Activated naive CD8-positive, alpha-beta T cell treated with anti-CD3 and anti-CD28 coated beads, Interleukin-2, amount 10 ng/mL, durations not matched to agents 7 days and 5 days (primary cell): ENCODE measurements around the gene MGAT2. TPM values are rescaled to one million over a fixed set of nuclear protein-coding genes. Genes with fewer than 3 reads are reported as not detected.

Experiments used
- ATAC-seq: fragments of 150-1000 bp; cut with Tn5 transposase; one replicate; pipeline ENCODE4 v1.10.0; 2021; ENCODE audit warnings: low read depth, moderate library complexity
- POLR2A ChIA-PET: fragments of 350-600 bp; sonication (Branson Sonifier 250); formaldehyde crosslinking; loops from one replicate; lab custom pipeline; 2021; ENCODE audit warnings: antibody characterized with exemption; lab: Charles Lee
- DNase-seq: peaks from one replicate; pipeline ENCODE4 v3.0.0; 2021
- H3K27ac Mint-ChIP-seq: one replicate; pipeline ENCODE4 v1.8.0; 2022; ENCODE audit warnings: mild to moderate bottlenecking, mixed read lengths
- H3K27me3 Mint-ChIP-seq: one replicate; pipeline ENCODE4 v1.8.0; 2022; ENCODE audit warnings: mild to moderate bottlenecking, moderate library complexity, mixed read lengths
- H3K36me3 Mint-ChIP-seq: one replicate; pipeline ENCODE4 v1.8.0; 2021; ENCODE audit warnings: mild to moderate bottlenecking, mixed read lengths
- H3K4me1 Mint-ChIP-seq: one replicate; pipeline ENCODE4 v1.8.0; 2021; ENCODE audit warnings: mixed read lengths
- H3K4me3 Mint-ChIP-seq: one replicate; pipeline ENCODE4 v1.8.0; 2022; ENCODE audit warnings: mild to moderate bottlenecking, moderate library complexity, mixed read lengths
- H3K9me3 Mint-ChIP-seq: one replicate; pipeline ENCODE4 v1.8.0; 2021; ENCODE audit warnings: mixed read lengths
- total RNA-seq, 2 experiments: library from RNA; stranded (reverse); gene quantifications; one replicate each; pipeline ENCODE4 v1.2.3, GENCODE V29; 2021

MGAT2 gene
- total RNA-seq, 2 experiments from 2014 or later = 54.6 to 55.0 TPM

DNA sequence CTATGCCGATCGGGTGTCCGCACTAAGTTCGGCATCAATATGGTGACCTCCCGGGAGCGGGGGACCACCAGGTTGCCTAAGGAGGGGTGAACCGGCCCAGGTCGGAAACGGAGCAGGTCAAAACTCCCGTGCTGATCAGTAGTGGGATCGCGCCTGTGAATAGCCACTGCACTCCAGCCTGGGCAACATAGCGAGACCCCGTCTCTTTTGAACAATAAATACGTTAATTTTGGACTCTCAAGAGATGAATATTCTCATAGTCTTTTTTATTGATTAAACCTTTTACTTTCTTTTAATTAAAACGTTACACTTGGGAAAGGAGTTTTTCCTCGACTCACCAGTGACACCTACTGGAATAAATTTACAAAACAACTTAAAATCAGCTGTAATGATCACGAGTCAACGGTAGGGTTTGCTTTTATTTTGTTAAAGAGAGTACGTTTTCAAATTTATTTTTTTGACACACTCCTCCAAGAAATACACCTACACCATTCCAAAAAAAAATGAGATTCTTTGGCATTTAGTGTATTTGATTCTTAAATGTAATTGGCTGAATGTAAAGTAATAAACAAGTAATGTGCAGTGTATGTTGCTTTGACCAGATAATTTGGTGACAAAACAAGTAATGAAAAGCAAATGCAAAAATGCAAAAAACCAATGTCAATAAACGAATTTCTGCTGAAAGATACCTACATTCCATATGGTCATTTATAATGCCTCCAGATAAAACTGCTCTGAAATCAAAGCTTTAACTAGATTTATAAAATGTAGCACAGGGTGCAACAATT, 33.7 kb upstream of the MGAT2 start:
- Mint-ChIP-seq H3K4me1 (peaks cover 35% of the 10 kb centered on the region), H3K27ac (peak overlapping the region; percentile 99), H3K36me3 (peaks cover 36% of the 10 kb centered on the region), H3K9me3 (no peaks in the 10 kb centered on the region), H3K27me3 (no peaks in the 10 kb centered on the region), H3K4me3 (peak overlapping the region; percentile 94)
- POLR2A ChIA-PET = interaction anchor here (0.5 to 5.1 kb wide), 19 partner anchors 8 to 1235 kb away, joined by 3 to 79 read pairs (median 6); partner anchors contain the start of genes DNAAF2, KLHDC2, LRR1 and MGAT2
- DNase-seq (no peak), ATAC-seq (no peak)

DNA sequence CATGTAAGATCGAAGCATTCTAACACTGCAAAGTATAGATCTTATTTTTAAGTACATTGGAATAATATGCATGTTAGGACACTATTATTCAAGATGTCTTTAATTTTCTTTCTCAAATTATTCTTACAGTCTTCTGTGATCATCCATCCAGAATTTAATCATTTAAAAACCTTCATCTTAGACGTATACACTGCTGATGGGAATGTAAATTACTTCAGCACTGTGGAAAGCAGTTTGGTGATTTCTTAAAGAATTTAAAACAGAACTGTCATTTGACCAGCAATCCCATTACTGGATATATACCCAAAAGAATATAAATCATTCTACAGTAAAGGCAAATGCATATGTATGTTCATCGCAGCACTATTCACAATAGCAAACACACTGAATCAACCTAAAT, 31.2 kb upstream of the MGAT2 start:
- Mint-ChIP-seq H3K27me3 (no peaks in the 10 kb centered on the region), H3K4me3 (no peak overlapping the region), H3K9me3 (no peaks in the 10 kb centered on the region), H3K4me1 (peaks cover 18% of the 10 kb centered on the region), H3K36me3 (peaks cover 13% of the 10 kb centered on the region), H3K27ac (no peak overlapping the region)
- DNase-seq (no peak), ATAC-seq (no peak)
- POLR2A ChIA-PET = no interaction called here

DNA sequence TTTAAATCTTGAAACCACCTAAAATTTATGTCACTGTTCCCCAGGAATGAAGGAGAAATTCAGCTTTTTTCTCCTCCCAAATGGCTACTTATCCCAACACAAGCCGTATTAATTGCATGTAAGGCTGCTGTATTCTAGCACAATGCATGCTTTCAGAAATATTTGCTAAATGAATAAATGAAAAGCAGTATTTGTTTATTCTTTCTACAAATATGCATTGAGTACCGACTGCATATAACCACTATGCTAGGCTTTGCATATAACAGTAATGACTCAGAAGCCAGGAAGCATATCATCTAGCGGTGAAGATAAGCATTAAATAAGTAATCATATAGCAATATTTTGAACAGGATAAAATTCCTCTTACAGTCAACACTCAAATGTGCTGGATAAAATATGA, 27.6 kb upstream of the MGAT2 start:
- ATAC-seq = no peak
- Mint-ChIP-seq H3K27me3 (peaks cover 2% of the 10 kb centered on the region), H3K36me3 (peaks cover 2% of the 10 kb centered on the region), H3K9me3 (no peaks in the 10 kb centered on the region), H3K4me3 (no peak overlapping the region), H3K27ac (no peak overlapping the region), H3K4me1 (peaks cover 17% of the 10 kb centered on the region)
- no peak for DNase-seq
- POLR2A ChIA-PET = no interaction called here

DNA sequence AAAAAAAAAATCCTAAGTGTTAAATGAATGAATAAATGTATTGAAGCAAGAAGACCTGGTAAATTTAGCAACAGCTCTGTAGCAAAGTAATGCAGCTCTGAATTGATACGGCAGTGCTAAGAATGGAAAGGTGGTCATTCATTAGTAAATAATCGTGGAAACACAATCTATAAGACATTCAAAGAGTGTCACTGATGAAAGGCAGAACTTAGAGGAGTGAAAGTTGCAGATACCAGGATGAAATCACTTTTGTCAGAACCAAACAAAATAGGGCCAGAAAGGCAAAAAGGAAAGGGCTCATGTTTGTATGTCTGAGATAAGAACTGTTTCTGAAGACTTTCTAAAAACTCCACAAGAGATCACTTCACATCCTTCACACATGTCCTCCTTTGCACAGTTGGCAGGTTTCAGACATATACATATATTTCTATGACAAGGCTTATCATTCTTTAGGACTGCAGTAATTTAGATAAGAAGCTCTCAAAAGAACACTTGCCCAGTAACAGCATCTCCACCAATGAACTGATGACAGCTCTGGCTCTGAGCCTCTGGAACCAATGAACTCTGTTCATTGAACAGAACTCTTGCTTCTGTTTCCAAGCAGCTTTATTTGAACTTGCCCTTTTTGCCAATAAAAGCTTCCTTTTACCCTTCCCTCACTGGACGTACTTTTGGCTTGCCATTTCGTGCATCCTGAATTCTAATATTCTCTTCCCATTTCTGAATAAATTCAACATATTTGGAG, 26.1 kb upstream of the MGAT2 start:
- POLR2A ChIA-PET = interaction anchor here (0.7 to 1.9 kb wide), 3 partner anchors 8 to 515 kb away, joined by 3 to 10 read pairs (median 4); partner anchors contain the start of genes MGAT2, RPL36AL and RPS29
- ATAC-seq = no peak
- H3K9me3 Mint-ChIP-seq = no peaks in the 10 kb centered on the region
- peaks cover 2% of the 10 kb centered on the region for H3K27me3 Mint-ChIP-seq
- H3K36me3 Mint-ChIP-seq = peaks cover 5% of the 10 kb centered on the region
- peaks cover 17% of the 10 kb centered on the region for H3K4me1 Mint-ChIP-seq
- no peak for DNase-seq
- H3K4me3 Mint-ChIP-seq = no peak overlapping the region
- H3K27ac Mint-ChIP-seq = no peak overlapping the region

DNA sequence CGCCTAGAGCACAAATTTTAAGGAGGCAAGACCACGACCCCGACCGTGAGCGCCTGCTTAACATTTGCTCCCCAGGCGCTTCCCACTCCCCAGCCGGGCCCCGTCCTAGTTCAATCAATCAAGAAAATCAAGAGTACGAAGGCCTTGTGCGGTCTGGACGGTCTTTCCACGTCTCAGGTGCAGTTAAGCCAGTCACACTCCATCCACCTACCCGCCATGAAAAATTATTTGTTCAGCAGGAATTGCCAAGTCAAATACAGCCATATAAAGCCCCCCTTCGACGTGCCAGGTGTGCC, 22.5 kb upstream of the MGAT2 start:
- peaks cover 2% of the 10 kb centered on the region for H3K27me3 Mint-ChIP-seq
- peak overlapping the region; percentile 95 for H3K4me3 Mint-ChIP-seq
- no peaks in the 10 kb centered on the region for H3K9me3 Mint-ChIP-seq
- DNase-seq = no peak
- POLR2A ChIA-PET = interaction anchor here (0.5 to 3.5 kb wide), 11 partner anchors 9 to 266 kb away, joined by 3 to 79 read pairs (median 8); partner anchors contain the start of genes DNAAF2, KLHDC2, MGAT2 and NEMF
- peaks cover 10% of the 10 kb centered on the region for H3K36me3 Mint-ChIP-seq
- peak overlapping the region; percentile 97 for H3K27ac Mint-ChIP-seq
- peaks cover 28% of the 10 kb centered on the region for H3K4me1 Mint-ChIP-seq
- no peak for ATAC-seq

DNA sequence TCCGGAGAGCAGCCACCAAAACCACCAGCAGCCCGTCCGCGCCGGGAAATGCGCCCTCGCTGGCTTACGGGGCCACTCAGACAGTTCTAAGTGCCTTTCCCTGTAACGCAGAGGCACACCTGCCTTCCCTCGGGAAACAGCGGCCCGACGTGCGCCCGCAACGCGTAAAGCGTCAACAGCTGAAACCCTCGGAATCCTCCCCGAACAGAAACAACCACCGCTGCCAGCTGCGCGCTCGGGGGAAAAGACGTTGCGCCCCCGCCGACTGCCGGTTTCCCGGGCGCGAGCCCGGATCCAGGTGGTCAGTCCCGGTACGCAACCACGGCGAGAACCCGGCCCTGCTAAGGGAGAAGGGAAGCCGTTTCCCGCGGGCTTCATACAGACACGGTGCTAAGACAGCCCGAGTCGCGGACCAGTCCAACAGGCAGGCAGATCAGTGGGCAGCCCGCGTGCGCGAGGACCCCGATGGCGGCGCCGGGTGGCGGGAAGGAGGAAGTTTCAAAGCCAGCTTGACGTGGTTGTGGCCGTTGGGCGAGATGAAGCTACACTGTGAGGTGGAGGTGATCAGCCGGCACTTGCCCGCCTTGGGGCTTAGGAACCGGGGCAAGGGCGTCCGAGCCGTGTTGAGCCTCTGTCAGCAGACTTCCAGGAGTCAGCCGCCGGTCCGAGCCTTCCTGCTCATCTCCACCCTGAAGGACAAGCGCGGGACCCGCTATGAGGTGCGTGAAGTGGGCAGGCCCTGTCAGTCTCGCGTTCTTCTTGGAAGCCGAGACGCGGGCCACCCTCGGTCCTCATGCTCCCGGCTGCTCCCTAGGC, 21.9 kb upstream of the MGAT2 start, which contains the start of gene LRR1:
Gene LRR1, plus strand, starts transcription at position 456 of the 816 bp plus-strand sequence. Its CDS starts 81 bp downstream, at position 537.
- peaks cover 28% of the 10 kb centered on the region for H3K4me1 Mint-ChIP-seq
- peaks cover 10% of the 10 kb centered on the region for H3K36me3 Mint-ChIP-seq
- POLR2A ChIA-PET = interaction anchor here (0.5 to 3.5 kb wide), 16 partner anchors 9 to 483 kb away, joined by 3 to 79 read pairs (median 7); partner anchors contain the start of genes DNAAF2, KLHDC2, MGAT2 and NEMF
- H3K27me3 Mint-ChIP-seq = peaks cover 2% of the 10 kb centered on the region
- ATAC-seq = peak; percentile 83
- H3K9me3 Mint-ChIP-seq = no peaks in the 10 kb centered on the region
- peak within 1 kb of the TSS; percentile 97 for H3K27ac Mint-ChIP-seq
- H3K4me3 Mint-ChIP-seq = peak within 1 kb of the TSS; percentile 95
- DNase-seq = peak; percentile 94

DNA sequence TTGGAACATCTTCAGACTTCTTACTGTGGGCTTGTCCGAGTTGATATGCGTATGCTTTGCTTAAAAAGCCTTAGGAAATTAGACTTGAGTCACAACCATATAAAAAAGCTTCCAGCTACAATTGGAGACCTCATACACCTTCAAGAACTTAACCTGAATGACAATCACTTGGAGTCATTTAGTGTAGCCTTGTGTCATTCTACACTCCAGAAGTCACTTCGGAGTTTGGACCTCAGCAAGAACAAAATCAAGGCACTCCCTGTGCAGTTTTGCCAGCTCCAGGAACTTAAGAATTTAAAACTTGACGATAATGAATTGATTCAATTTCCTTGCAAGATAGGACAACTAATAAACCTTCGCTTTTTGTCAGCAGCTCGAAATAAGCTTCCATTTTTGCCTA, 13.0 kb upstream of the MGAT2 start:
- ATAC-seq = no peak
- Mint-ChIP-seq H3K9me3 (no peaks in the 10 kb centered on the region), H3K4me3 (no peak overlapping the region), H3K27me3 (no peaks in the 10 kb centered on the region), H3K27ac (no peak overlapping the region), H3K4me1 (peaks cover 11% of the 10 kb centered on the region), H3K36me3 (peaks cover 27% of the 10 kb centered on the region)
- POLR2A ChIA-PET = interaction anchor here (1.2 to 6.1 kb wide), 3 partner anchors 9 to 27 kb away, joined by 4 to 38 read pairs (median 6); partner anchors contain the start of genes LRR1, MGAT2 and RPL36AL
- no peak for DNase-seq

DNA sequence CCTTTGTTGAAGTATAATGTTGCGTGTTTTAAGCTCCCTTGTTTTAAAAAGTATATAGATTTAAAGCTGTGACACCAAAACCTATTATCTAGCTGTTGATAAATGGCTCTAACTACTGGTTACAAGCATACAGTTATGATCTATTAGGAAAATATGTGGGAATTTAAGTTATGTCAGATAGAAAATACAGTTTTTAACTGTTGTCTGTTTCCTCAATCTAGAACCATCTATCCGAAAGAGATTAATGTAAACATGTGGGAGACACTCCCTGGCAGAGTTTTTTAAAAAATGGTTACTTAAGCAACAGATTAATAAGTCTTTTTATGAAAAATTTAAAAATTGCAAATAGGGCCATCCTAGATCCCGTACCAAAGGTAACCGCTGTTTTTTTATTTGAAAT, 8.3 kb upstream of the MGAT2 start:
- no peaks in the 10 kb centered on the region for H3K27me3 Mint-ChIP-seq
- H3K9me3 Mint-ChIP-seq = no peaks in the 10 kb centered on the region
- H3K27ac Mint-ChIP-seq = no peak overlapping the region
- no peak overlapping the region for H3K4me3 Mint-ChIP-seq
- no peak for ATAC-seq
- POLR2A ChIA-PET = interaction anchor here (6.1 kb wide), 1 partner anchor 8 kb away, joined by 38 read pairs; the partner anchor contains the start of genes MGAT2 and RPL36AL
- H3K4me1 Mint-ChIP-seq = peaks cover 13% of the 10 kb centered on the region
- no peak for DNase-seq
- peaks cover 24% of the 10 kb centered on the region for H3K36me3 Mint-ChIP-seq

DNA sequence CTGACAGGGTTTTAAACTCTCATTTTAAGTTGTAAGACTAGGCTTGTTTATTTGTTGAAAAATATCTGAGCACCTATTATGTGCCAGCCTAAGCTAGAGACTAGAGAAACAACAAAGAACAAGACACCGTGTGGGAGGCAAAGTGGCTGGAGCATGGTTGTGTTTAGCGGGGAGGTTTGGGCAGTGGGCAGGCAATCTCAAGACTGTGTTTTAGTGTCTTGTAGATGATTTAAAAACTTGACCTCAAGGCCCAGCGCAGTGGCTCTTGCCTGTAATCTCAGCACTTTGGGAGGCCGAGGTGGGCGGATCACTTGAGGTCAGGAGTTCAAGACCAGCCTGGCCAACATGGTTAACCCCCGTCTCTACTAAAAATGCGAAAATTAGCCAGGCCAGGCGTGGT, 7.9 kb upstream of the MGAT2 start:
- H3K36me3 Mint-ChIP-seq = peaks cover 26% of the 10 kb centered on the region
- no peak overlapping the region for H3K4me3 Mint-ChIP-seq
- no peak overlapping the region for H3K27ac Mint-ChIP-seq
- no peaks in the 10 kb centered on the region for H3K27me3 Mint-ChIP-seq
- POLR2A ChIA-PET = interaction anchor here (6.1 kb wide), 1 partner anchor 8 kb away, joined by 38 read pairs; the partner anchor contains the start of genes MGAT2 and RPL36AL
- DNase-seq (no peak), ATAC-seq (no peak)
- H3K4me1 Mint-ChIP-seq = peaks cover 16% of the 10 kb centered on the region
- no peaks in the 10 kb centered on the region for H3K9me3 Mint-ChIP-seq

DNA sequence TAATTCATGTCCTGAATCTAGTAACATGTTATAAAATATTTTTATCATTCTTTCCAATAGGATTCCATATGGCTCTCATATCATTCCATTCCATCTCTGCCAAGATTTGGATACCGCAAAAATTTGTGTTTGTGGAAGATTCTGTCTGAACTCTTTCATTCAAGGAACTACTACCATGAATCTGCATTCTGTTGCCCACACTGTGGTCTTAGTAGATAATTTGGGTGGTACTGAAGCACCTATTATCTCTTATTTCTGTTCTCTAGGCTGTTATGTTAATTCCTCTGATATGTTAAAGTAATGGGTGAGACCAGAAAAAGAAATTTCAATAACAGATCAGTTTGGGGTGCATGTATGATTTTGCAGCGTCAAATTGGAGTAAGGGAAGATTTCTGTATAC, 6.4 kb upstream of the MGAT2 start:
- no peaks in the 10 kb centered on the region for H3K9me3 Mint-ChIP-seq
- H3K4me1 Mint-ChIP-seq = peaks cover 21% of the 10 kb centered on the region
- POLR2A ChIA-PET = interaction anchor here (0.8 kb wide), 1 partner anchor 28 kb away, joined by 3 read pairs; the partner anchor contains the start of gene RPS29
- no peak overlapping the region for H3K4me3 Mint-ChIP-seq
- DNase-seq (no peak), ATAC-seq (no peak)
- no peak overlapping the region for H3K27ac Mint-ChIP-seq
- no peaks in the 10 kb centered on the region for H3K27me3 Mint-ChIP-seq
- H3K36me3 Mint-ChIP-seq = peaks cover 29% of the 10 kb centered on the region

DNA sequence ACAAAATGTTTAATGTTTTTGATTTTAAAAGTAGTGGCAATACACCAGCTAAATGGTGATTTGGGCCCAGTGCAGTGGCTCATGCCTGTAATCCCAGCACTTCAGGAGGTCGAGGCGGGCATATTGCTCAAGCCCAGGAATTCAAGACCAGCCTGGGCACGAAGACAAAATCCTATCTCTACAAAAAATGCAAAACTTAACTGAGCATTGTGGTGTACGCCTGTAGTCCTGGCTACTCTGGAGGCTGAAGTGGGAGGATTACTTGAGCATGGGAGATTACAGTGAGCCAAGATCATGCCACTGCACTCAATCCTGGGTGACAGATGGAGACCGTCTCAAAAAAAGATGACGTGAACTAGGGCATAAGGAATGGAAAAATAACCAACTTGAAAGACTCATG, 4.8 kb upstream of the MGAT2 start:
- DNase-seq (no peak), ATAC-seq (no peak)
- Mint-ChIP-seq H3K4me3 (no peak overlapping the region), H3K4me1 (peaks cover 19% of the 10 kb centered on the region), H3K27ac (no peak overlapping the region), H3K9me3 (no peaks in the 10 kb centered on the region), H3K36me3 (peaks cover 25% of the 10 kb centered on the region), H3K27me3 (no peaks in the 10 kb centered on the region)
- POLR2A ChIA-PET = interaction anchor here (1.4 kb wide), 1 partner anchor 17 kb away, joined by 3 read pairs; the partner anchor contains the start of gene LRR1

DNA sequence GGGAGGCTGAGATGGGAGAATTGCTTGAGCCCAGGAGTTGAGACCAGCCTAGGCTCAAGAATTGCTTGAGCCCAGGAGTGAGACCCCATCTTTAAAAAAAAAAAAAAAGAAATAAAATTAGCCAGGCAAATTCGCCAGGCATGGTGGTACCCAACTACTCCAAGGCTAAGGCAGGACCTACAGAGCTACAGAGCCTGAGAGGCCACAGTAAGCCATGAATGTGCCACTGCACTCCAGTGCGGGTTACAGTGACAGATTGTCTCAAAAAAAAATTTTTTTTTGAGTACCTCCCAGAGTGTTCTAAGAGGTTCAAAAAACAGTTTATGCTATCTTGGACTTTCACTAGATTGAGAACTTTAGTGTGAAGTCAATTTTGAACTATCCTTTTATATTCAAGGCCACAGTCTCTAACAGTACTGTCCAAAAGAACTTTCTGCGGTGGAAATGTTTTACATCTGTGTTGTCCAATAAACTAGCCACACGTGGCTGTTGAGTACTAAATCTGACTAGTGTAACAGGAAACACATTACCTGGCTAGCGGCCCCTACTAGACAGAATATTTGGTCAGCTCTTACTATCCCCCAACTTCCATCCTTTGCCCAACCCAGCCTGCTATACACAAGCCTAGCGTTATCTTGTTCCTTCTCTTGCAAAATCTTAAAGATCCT, 2.6 kb upstream of the MGAT2 start:
- ATAC-seq (no peak), DNase-seq (no peak)
- Mint-ChIP-seq H3K27me3 (no peaks in the 10 kb centered on the region), H3K9me3 (no peaks in the 10 kb centered on the region), H3K4me3 (peak overlapping the region; percentile 2), H3K27ac (peak overlapping the region; percentile 10), H3K4me1 (peaks cover 23% of the 10 kb centered on the region), H3K36me3 (peaks cover 35% of the 10 kb centered on the region)
- POLR2A ChIA-PET = interaction anchor here (0.5 to 1.7 kb wide), 3 partner anchors 15 to 19 kb away, joined by 3 to 7 read pairs (median 7); partner anchors contain the start of gene LRR1
